Measurements from ENCODE around the gene PPP1R3F.

DNA sequence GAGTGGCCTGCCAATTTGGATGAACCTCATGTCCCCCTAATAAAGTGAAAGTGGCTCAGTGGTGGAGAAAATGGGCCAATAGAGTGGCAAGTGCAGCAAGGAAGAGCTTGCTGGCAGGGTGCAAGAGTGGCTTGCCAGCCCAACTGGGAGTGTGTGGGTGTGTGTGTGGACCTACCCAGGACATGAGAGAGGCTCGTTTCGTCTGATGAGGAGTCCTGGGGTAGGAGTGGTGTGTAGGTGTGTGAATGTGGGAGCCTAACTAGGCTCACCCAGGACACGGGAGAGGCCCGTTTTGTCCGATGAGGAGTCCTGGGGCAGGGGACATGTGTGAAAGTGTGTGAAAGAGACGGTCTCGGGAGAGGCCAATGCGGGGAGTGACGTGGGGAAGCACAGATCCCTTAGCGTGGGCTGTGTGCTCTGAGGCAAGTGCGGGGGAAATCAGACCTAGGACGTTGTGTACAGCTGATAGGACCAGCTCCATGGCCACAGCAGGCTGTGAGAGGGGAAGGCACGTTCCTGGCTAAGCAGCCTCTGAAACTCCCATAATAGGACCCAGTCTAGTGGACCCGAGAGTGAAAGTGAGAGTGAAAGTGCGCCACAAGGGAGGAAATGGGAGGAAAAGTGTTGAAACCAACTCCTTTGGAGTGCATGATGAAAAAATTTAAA, 39.1 kb downstream of the PPP1R3F start:
- no peak for TF ChIP-seq PKNOX1 (IDR thresholded peaks at IDR 0.05)
- no peak for TF ChIP-seq FOXM1 (IDR thresholded peaks at IDR 0.05; ENCODE audit: borderline replicate concordance)
- no peak for TF ChIP-seq TARDBP (IDR thresholded peaks at IDR 0.05)
- TF ChIP-seq FOXA1 (IDR thresholded peaks at IDR 0.05), result no peak
- TF ChIP-seq SP1 (IDR thresholded peaks at IDR 0.05), result no peak
- no peak for TF ChIP-seq BHLHE40 (IDR thresholded peaks at IDR 0.05; ENCODE audit: borderline replicate concordance)
- TF ChIP-seq NFRKB (IDR thresholded peaks at IDR 0.05), result no peak
- TF ChIP-seq ELF4 (IDR thresholded peaks at IDR 0.05), result no peak
- no peak for TF ChIP-seq HDGF (IDR thresholded peaks at IDR 0.05; ENCODE audit: borderline replicate concordance)
